Stimulated activated CD4-positive, alpha-beta T cell treated with anti-CD3 and anti-CD28 coated beads, TNF-alpha, amount 100 ng/mL, for 48 hours (primary cell): ENCODE data around the gene SATB1.

ENCODE experiments used
- DNase-seq, 3 donors: peaks; one replicate each; pipeline ENCODE4 v3.0.0-alpha.2; 2020; ENCODE audit warnings: low read depth in 3 of 3

Gene SATB1

DNA sequence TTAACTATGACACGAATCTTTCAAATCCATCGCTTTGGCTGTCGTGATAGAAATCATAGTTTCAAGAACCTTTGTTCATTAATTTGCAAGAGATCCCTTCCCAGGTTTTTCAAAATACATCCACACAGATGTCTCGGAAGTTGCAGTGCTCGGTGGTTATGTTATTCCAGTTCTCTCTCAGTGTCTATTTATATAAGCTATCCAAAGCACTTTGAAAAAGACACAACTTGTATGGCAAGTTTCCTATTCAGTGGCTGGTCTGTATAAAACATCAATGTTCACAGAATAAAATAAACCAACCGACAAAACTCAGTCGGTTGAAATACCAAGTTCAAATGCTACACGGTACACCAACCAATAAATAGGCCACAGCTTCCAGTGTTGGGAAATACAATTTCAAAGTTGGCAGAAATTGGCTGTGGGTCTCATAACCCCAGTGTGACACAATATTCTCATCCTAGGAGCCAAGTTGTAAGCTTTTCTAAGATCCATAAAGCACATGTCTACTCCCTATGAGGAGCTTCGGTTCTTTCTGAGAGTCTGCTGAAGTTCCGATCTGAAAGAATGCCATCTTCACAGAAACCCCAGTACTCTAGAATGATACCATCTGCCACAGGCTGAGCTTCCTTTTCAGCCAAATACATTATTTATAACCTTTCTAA lies 23.7 kb downstream of the SATB1 start:
- DNase-seq = no peak

DNA sequence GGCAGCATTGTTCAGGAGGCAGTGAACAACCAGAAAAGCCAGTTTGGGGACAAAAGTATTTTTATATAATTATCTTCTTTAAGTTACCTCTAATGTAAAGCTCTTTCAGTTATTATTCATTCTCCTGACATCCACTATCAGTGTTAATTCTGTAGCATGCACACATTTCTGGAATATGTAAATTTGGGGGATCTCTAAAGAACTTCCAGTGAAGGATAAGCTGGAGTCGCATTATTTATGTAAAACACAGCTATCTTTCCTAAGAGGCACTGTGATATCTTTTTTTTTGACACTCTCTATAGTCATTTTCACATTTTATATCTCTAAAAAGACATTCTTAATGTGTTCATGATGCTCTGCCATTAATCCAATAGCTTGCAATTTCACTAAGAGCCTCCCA lies 26.7 kb downstream of the SATB1 start:
- DNase-seq = no peak

DNA sequence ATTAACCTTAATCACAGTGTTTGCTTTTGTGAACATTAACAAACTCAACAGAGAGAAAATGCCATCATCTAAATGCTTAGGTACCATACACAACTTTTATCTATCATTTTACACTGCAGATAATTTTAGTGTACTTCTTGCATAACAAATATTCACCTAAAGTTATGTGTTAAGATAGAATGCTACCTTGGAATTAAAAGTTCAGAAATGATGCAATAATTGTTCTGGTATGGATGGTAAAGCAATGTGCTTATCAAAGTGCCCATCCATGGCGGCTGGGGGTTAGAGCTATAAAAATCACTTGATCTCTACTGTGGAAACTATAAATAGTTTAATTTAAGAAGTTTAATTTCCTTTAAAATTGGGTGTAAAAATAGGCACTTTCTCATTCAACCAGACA lies 28.7 kb downstream of the SATB1 start:
- DNase-seq = no peak

DNA sequence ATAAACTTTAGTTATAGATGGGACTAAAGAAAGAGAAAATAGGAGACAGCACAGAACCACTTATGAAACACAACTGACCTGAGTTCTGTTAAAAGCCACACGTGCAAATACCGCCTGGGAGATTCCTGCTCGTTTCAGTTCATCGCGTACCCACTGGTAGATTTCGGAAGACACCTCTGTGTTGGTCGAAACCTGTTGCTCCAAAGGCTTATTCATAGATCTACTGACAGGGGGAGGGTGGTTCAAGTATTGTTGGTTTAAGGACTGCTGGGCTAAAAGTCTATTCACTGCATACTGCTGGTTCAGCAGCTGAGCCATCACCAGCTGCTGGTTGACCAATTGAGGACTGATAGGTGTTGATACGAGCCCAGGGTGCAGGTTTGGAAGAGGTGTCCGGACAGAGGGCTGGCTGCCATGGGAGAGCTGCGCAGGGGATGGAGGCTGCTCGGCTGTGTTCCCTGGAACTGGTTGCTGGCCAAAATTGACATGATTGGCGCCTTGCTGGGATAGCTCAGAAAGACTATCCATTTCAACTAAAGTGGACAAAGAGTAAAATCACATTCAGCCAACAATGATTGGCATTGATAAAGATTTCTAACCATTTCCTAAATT lies 30.6 kb downstream of the SATB1 start:
- no peak for DNase-seq

DNA sequence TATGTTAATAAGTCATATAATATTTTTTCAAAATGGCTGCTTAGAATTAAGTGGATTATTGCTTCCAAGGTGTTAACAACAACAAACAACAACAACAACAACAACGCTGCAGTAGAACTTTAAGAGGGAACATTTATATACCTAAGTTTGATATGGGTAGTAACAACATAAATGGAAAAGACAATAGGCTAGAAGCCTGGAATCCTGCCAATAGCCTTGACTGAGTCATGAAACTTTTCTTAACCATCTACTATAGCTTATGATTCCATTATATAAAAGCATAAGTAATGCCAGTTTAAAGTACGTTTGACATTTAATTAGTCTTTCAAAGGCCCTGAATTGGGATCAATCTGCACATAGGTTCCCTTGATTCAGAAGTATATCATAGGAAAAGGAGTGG lies 31.2 kb downstream of the SATB1 start:
- no peak for DNase-seq

DNA sequence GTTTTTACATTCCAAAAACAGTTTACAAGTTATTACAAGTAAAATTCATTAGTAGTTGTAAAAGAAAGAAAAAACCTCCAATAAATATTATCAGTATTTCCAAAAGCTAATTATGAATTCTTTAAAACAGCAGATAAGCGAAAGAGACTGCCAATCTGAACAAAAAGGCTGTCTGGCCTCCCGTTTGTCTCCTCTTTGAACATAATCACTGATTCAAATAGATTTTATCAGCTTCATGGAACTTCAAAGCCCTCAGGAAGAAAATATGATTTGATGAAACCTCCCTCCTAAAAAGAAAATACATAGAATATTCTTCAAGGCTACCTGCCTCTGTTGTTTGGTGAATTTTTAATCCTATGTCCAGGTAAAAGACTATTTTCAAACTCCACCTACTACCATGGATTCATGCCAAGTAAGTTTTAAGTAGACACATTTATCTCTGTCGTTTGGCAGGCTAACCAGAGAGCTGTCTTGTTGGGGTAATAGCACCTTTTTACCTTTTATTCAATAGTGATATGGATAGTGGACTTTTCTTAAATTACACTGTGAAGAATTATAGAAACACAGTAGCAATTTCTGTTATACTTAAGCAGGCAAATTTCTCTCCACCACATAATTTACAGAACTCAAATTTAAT lies 35.0 kb downstream of the SATB1 start:
- DNase-seq = no peak

DNA sequence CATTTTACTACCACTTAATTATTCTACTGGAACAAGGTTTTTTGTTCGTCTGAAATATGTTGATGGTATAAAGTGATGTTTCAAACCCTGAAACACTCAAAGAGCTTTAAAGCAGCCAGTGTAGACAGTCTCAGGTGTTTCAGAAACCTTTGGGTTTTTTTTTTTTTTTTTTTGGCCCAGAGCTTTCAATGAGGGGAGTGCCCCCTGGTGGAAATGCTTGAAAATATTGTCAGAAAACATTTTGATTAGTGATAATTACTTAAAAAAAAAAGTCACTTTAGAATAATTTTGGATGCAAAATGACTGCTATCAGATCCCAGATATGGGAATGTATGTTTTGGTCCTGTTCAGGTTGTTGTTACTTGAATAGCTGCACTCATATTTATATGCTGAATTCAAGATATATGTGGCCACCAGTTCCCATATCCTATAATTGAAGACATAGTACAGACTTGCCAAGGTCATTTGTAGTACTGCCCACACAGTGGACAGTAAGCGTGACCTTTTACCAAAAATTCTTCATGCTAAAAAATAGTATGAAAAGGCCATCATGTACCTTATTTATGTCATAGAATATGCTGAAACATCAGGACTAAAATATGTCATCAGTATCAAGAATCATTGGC lies 35.9 kb downstream of the SATB1 start:
- DNase-seq = no peak

DNA sequence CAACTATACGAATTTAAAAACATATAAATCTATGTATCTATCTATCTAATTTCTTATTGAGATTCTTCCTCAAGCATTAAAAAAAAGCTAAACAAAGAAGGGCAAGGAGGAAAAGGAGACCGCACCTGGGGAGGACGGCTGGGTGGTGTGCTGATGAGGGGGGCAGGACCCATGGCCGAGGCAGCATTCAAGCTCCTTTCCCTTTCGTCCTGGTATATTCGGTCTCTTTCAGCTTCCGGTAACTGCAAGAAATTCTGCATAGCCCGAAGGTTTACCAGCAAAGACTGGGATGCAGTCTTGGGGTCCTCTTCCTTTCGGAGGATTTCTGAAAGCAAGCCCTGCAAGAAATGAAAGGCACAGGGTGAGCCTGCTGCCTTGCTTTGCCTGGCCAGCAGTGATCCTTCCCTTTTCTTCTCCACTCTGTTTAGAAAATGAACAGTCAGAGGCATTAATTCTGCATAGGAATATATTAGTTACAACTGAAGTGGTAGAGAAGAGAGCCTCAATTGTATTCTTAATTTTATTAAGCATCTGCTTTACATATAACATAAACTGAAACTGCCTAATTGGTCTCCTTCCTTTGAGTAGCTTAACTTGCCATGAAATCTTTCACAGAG lies 38.8 kb downstream of the SATB1 start:
- DNase-seq = no peak

DNA sequence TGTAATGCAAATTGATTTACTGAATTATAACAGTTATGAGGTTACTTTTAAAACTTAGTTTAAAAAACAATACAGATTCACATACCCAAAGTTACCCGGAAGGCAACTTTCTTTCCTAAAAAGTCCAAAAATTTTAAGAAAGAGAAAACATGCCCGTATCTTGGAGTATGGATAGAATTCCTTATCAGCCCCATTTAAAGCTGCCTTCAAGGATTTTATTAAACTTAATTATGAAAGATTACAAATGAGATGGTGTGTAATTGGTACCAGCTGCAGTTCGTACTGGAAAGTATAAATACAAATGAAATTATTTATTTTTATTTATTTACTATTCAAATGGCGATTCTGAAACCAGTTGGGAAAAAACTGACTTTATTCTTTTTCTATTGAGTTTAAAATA lies 39.4 kb downstream of the SATB1 start:
- DNase-seq = no peak

DNA sequence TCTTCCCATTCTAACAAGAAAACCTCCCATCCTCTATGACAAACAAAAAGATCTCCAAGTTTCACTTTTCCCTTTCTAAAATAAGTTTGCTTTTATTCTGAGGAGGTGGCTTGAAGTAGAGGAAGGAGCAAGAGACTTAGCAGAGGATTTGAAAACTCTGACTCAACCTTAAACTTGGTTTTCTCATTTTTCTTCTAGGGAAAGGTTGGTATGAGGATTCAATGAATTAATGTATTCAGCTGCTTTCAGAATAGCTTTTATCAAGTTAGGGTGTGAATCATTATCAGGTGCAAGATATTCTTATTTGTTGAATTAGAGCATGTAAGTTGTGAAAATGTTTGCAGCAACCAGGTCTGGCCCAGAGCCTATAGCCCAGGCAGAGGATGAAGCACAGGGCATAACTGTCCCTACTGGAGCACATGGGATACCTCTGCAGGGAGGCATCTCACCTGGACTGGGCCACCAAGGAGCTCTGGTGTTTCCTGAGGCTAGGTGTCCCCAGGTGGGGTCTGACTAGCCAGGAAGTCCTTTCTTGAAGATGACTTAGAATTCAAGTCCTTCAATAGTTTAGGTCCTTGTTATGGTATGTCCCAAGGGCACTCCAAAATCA lies 42.3 kb downstream of the SATB1 start:
- no peak for DNase-seq

DNA sequence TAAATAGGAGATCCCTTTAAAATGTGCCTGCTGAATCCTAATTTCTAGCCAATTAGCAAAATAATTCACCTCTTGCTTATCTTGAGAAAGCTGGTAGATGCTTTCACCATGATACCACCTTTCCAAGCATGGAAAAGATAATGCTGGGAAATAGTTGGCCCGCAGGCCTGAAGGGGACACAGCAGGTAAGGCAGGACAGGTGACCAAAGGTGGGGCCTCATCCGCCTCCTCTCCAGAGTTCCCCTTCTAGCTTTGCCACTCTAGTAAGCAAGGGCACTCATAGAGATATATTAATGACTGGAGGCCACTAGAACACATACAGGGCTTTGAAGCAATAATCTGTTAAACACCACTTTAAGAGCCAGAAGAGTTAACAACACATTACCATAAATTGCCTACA lies 45.5 kb downstream of the SATB1 start:
- no peak for DNase-seq

DNA sequence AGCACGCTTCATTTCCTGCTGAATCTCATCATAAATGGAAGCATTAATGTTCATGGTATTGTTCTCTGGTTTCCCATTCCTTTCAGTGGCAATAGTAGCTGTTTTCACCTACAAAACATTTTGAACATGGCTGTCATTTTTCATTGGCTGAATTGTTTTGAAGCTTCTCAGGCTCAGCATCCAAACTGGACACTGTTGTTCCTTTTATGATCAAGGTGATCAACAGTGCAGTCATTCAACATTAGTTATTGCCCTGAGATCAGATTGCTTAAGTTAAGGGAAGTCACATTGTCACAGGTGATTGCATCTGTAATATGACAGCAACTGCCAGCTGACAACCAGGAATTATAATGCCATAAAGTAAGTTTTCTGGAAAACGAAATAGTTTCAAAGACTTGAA lies 46.9 kb downstream of the SATB1 start:
- DNase-seq = no peak

DNA sequence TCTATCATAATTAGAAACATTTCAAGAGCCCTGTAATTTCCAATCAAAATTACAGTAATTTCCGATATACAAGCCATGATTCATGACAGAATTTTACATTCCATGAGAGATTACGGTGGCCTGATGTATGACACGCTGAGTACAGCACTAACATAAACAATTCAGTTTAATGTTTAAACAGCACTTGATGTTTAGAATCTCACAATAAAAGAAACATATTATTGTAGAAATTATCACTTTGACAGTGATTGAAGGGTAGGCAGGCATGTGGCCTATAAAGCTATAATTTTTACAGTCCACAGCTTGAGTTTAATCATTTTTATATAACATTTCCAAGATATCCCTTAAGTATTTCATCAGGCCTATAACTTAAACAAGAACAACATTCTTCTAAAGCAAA lies 48.5 kb downstream of the SATB1 start:
- DNase-seq = no peak

DNA sequence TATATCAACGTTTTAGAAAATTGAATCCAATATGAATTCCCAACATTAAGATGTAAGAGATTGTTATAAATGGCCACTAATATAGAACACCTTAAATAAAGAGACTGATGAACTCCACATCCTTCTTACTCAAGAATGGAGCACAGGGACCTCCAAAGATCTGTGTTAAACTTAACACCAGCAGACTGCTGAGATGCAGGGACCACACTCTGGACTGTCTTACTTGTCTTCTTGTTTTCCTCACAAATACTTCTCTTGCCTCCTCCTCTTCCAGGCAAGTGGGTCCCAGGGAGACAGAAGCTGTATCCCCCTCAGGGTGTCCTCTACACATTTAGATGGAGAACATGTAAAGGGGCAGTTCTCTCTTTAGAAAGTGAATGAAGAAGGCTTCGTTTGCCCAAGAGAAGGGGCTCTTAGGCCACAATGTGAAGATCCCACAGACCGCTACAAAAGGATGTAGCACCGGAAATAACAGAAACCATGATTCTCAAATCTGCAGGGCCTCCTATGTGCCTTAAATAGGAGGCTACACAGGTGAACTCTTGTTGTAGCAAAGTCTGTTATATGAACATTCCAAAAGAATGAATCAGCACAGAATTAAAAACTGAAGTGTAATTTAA lies 52.2 kb downstream of the SATB1 start:
- DNase-seq = no peak

DNA sequence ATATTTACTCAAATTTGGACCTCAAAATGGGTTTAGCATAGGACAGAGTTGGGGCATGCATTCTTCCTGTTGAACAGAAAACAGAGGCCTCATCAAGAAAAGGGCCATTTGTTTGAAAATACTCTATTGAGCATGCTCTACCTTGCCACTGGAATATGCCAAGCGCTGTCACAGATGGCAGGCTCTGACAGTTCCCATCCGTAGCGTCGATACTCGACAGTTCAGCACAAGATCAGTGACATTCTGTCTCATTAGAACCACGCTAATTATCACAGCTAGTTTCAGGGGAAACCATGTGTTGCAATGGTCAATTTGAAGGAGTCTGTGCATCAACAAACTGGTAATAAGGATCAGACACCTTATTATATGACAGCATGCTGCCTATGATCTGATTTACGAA lies 54.5 kb downstream of the SATB1 start:
- DNase-seq = no peak

DNA sequence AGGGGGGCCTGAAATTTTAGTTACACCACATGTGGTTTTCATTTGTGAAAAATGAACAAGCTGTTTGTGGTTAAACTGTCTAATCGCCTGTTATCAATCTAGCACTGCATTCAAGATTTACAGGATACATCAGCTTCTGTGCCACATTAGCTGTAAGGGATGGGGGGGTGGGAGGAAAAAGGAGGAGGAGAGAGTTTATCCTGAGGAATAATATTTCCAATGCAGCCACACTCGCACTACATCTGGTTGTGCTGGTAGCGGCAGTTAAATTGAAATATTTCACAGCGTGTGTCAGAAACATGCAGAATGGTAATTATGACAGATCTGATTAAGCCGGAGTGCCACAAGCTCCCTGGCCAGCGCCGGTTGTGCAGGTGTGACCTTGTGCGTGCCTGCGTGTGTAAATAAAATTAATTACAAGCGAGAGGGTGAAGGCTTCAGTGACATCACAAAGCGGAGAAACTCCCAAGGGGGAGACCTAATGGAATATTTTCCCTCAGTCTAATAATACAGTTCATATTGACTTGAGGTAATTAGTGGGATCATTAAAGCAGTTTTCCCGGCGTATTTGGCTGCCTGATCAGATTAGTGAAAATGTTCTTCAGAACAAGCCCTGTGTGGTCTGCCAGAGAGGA lies 55.5 kb downstream of the SATB1 start:
- no peak for DNase-seq

DNA sequence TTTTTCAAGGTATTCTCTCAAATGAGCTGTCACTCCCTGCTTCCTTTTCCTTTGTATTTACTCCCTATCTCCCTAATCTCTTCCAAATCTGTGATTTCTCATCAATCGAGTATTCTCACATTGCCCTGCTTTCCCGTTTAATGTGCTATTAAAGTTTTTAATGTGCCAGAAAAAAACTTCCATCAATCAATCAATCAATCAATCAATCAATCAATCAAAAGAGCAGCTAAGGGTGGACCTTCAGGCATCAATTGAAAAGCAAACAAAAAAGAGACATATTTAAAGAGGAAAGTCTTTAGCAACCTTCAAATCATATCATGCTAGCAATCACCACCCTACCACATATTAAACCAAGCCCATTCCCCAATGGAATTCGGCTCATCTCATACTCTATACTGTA lies 58.9 kb downstream of the SATB1 start:
- DNase-seq = no peak

DNA sequence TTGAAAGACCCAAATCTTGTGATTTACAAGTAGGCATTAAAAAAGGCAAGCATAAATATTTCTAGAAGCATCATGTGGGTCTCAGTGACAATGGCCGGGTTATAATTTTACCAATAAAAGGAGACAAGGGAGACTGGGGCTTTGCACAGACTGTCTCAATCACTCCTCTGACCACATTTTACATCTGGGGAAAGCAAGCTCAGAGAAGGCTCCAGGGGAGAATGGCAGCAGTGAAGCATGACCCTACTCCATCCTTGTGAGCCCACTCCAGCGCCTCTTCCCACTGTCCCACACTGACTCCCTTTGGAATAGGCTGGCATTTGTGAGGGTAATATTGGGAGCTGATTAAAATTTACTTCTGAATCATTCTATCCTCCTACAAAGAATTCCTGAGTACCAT lies 61.8 kb downstream of the SATB1 start:
- DNase-seq = no peak

DNA sequence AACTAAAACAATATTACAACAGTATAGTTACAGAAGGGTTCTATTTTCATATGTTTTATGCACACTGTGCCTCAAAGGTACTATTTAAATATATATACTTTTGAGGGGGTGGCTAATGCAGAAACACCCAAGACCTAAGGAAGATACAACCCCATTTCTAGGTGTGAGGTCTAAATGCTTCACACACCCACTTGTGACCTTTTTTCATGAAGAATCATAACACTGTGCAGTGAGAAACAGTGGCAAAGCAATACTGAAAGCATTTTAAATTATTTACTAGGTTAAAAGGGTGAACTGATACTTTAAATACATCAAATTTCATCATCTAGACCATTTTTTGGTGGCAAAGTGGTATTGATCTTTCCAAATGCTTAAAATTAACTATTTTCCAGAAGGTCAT lies 67.4 kb downstream of the SATB1 start:
- DNase-seq = no peak

DNA sequence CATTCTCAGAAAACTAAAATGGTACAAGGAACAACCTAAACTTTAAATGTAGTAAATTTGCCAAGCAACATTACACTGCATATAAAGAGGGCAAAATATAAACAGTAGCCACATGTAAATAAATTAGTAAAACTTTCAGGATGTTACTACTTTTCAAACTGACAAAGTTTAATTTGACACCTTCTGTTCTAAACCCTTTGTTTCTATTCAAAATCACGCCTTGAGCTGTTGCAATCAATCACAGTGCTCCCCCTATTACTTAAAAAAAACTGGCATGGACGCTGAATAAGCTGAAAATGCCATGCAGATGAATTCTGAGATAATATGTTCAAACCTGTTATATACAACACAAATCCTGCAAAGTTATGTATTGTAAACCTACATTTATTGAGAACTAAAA lies 69.3 kb downstream of the SATB1 start:
- no peak for DNase-seq

DNA sequence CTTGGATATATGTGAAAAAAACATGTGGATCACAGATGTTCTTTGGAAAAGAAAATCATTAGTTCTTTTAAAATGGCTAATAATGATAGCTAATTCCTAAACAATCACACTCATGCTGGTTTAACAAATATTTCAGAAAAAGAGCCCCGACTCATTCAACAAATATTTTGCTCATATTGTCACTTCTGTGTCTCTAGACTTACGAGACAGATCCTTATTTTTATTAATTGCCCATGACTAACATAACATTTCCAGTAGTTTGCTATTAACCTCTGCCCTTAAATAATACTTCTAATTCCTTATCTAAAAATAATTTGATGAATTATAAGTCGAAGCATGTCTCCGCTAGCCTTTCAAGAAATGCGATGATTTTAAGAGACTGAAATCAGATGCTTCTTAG lies 70.4 kb downstream of the SATB1 start:
- no peak for DNase-seq
